ENCODE results near the gene SAXO1.
"Not testable (repeated sequence)": the region's sequence is repeated elsewhere in the genome, so short reads cannot be mapped to it uniquely, and the experiment has no call there.

SAXO1 gene

GRCh38 chr9:19033015-19033414 is at the start of gene SAXO1:
Gene SAXO1 (minus strand): TSS chr9:19033209. CDS start chr9:19032908, 301 bp downstream.
- no peak for DNase-seq (ENCODE audit: extremely low read depth in 1 of 2, low read depth in 1 of 2)

- DNase-seq (ENCODE audit: extremely low read depth in 1 of 2, low read depth in 1 of 2): no peak
Measured at GRCh38 chr9:19074836-19075235, 41.8 kb upstream of the SAXO1 start.

- no peak for DNase-seq (ENCODE audit: extremely low read depth in 1 of 2, low read depth in 1 of 2)
Measured at GRCh38 chr9:19074229-19074628, 41.2 kb upstream of the SAXO1 start.

- no peak for DNase-seq (ENCODE audit: extremely low read depth in 1 of 2, low read depth in 1 of 2)
Measured at GRCh38 chr9:19057033-19057432, 24.0 kb upstream of the SAXO1 start.

- DNase-seq (ENCODE audit: extremely low read depth in 1 of 2, low read depth in 1 of 2): no peak
Measured at GRCh38 chr9:19050637-19051591, 17.9 kb upstream of the SAXO1 start.

GRCh38 chr9:19049917-19050636 is 17.1 kb upstream of the SAXO1 start:
- no peak for DNase-seq (ENCODE audit: extremely low read depth in 1 of 2, low read depth in 1 of 2)

GRCh38 chr9:19048966-19049916 is 16.2 kb upstream of the SAXO1 start, which contains the start of gene RRAGA:
Gene RRAGA (plus strand): TSS chr9:19049427. CDS start chr9:19049660, 233 bp downstream.
- peak; percentile 86 to 89 for DNase-seq (ENCODE audit: extremely low read depth in 1 of 2, low read depth in 1 of 2)

GRCh38 chr9:19036611-19037010 is 3.6 kb upstream of the SAXO1 start:
- DNase-seq (ENCODE audit: extremely low read depth in 1 of 2, low read depth in 1 of 2): no peak

- DNase-seq (ENCODE audit: extremely low read depth in 1 of 2, low read depth in 1 of 2): no peak
Measured at GRCh38 chr9:19032406-19032805, 603 bp downstream of the SAXO1 start.

GRCh38 chr9:19030899-19031298 is 2.1 kb downstream of the SAXO1 start:
- no peak for DNase-seq (ENCODE audit: extremely low read depth in 1 of 2, low read depth in 1 of 2)

- no peak for DNase-seq (ENCODE audit: extremely low read depth in 1 of 2, low read depth in 1 of 2)
Measured at GRCh38 chr9:19028835-19029451, 4.1 kb downstream of the SAXO1 start.

GRCh38 chr9:19027825-19028224 is 5.2 kb downstream of the SAXO1 start:
- DNase-seq (ENCODE audit: extremely low read depth in 1 of 2, low read depth in 1 of 2): no peak

GRCh38 chr9:19026375-19026774 is 6.6 kb downstream of the SAXO1 start:
- DNase-seq (ENCODE audit: extremely low read depth in 1 of 2, low read depth in 1 of 2): no peak

- no peak for DNase-seq (ENCODE audit: extremely low read depth in 1 of 2, low read depth in 1 of 2)
Measured at GRCh38 chr9:19023078-19023477, 9.9 kb downstream of the SAXO1 start.

- DNase-seq (ENCODE audit: extremely low read depth in 1 of 2, low read depth in 1 of 2): no peak
Measured at GRCh38 chr9:19022206-19022605, 10.8 kb downstream of the SAXO1 start.

- not testable (repeated sequence) for DNase-seq (ENCODE audit: extremely low read depth in 1 of 2, low read depth in 1 of 2)
Measured at GRCh38 chr9:19021649-19022048, 11.4 kb downstream of the SAXO1 start.

GRCh38 chr9:19020886-19021455 is 12.0 kb downstream of the SAXO1 start:
- no peak for DNase-seq (ENCODE audit: extremely low read depth in 1 of 2, low read depth in 1 of 2)

- no peak for DNase-seq (ENCODE audit: extremely low read depth in 1 of 2, low read depth in 1 of 2)
Measured at GRCh38 chr9:19018201-19018600, 14.8 kb downstream of the SAXO1 start.

- DNase-seq (ENCODE audit: extremely low read depth in 1 of 2, low read depth in 1 of 2): no peak
Measured at GRCh38 chr9:19009391-19009965, 23.5 kb downstream of the SAXO1 start.

GRCh38 chr9:19000133-19000532 is 32.9 kb downstream of the SAXO1 start:
- no peak for DNase-seq (ENCODE audit: extremely low read depth in 1 of 2, low read depth in 1 of 2)

Data from activated CD8-positive, alpha-beta memory T cell treated with anti-CD3 and anti-CD28 coated beads for 1 hour (primary cell).